ENCODE data around the gene ICE1. TPM values are rescaled to one million over a fixed set of nuclear protein-coding genes. Genes with fewer than 3 reads are reported as not detected.
"Not testable (repeated sequence)": the region's sequence is repeated elsewhere in the genome, so short reads cannot be mapped to it uniquely, and the experiment has no call there.

The ICE1 gene
- total RNA-seq, 8 experiments from 2014 or later, result 17.8 to 39.2 (median 26.0) TPM

- H3K4me3 ChIP-seq, result no peak overlapping the region
- WGBS, 10 experiments, result 33 to 100% (median 91%) methylated on average over 1 to 2 of the region's 2 CpGs; no CpG with 5 or more reads in 4 of the 10 experiments
- in situ Hi-C loops (cut with MboI; ENCODE audit: low pct_unique_long_range_greater_than_20kb in 2 of 9, low sequenced_read_pairs in 9 of 9, unreplicated experiment in 9 of 9), result loop anchor here in 1 of 9 experiments (25.0 kb wide), 1 partner anchor 379 kb away; no protein-coding TSS in a partner anchor
- no peak overlapping the region for H3K27ac ChIP-seq
- H3K4me1 ChIP-seq (replicated peaks in 1 of 2), result no peaks in the 10 kb centered on the region
- no peak for ATAC-seq (replicated peaks in 6 of 8)
These were observed 85.9 kb downstream of the ICE1 start for GRCh38 chr5:5508391-5508790.

GRCh38 chr5:5511904-5512416, 89.5 kb downstream of the ICE1 start:
- WGBS, 10 experiments, result 20 to 100% (median 68%) methylated on average over 1 to 10 of the region's 11 CpGs; no CpG with 5 or more reads in 2 of the 10 experiments
- in situ Hi-C loops (cut with MboI; ENCODE audit: low pct_unique_long_range_greater_than_20kb in 2 of 9, low sequenced_read_pairs in 9 of 9, unreplicated experiment in 9 of 9), result loop anchor here in 1 of 9 experiments (25.0 kb wide), 1 partner anchor 375 kb away; no protein-coding TSS in a partner anchor
- H3K4me1 ChIP-seq (replicated peaks in 1 of 2), result no peaks in the 10 kb centered on the region
- H3K27ac ChIP-seq, result no peak overlapping the region
- no peak overlapping the region for H3K4me3 ChIP-seq
- no peak for ATAC-seq (replicated peaks in 6 of 8)

- in situ Hi-C loops (cut with MboI; ENCODE audit: low pct_unique_long_range_greater_than_20kb in 2 of 9, low sequenced_read_pairs in 9 of 9, unreplicated experiment in 9 of 9), result loop anchor here in 1 of 9 experiments (25.0 kb wide), 1 partner anchor 375 kb away; no protein-coding TSS in a partner anchor
- ATAC-seq (replicated peaks in 6 of 8), result no peak
- no peak overlapping the region for H3K27ac ChIP-seq
- H3K4me1 ChIP-seq (replicated peaks in 1 of 2), result no peaks in the 10 kb centered on the region
- 7 to 91% (median 82%) methylated on average over 1 to 4 of the region's 4 CpGs for WGBS, 10 experiments
- no peak overlapping the region for H3K4me3 ChIP-seq
These were observed 90.1 kb downstream of the ICE1 start for GRCh38 chr5:5512543-5512942.

GRCh38 chr5:5520622-5521021, 98.1 kb downstream of the ICE1 start:
- H3K27ac ChIP-seq; ATAC-seq (replicated peaks in 6 of 8); H3K4me1 ChIP-seq (replicated peaks in 1 of 2); H3K4me3 ChIP-seq: not testable (repeated sequence)
- in situ Hi-C loops (cut with MboI; ENCODE audit: low pct_unique_long_range_greater_than_20kb in 2 of 9, low sequenced_read_pairs in 9 of 9, unreplicated experiment in 9 of 9), result loop anchor here in 1 of 9 experiments (25.0 kb wide), 1 partner anchor 367 kb away; no protein-coding TSS in a partner anchor
- WGBS, 10 experiments, result 0% methylated on average over 1 of the region's 4 CpGs; no CpG with 5 or more reads in 9 of the 10 experiments

GRCh38 chr5:5521029-5521428, 98.6 kb downstream of the ICE1 start:
- 6 to 86% (median 66%) methylated on average over 1 to 5 of the region's 8 CpGs; no CpG with 5 or more reads in 1 of the 10 experiments for WGBS, 10 experiments
- no peak for ATAC-seq (replicated peaks in 6 of 8)
- in situ Hi-C loops (cut with MboI; ENCODE audit: low pct_unique_long_range_greater_than_20kb in 2 of 9, low sequenced_read_pairs in 9 of 9, unreplicated experiment in 9 of 9), result loop anchor here in 1 of 9 experiments (25.0 kb wide), 1 partner anchor 366 kb away; no protein-coding TSS in a partner anchor
- Histone ChIP-seq H3K4me3 (no peak overlapping the region), H3K4me1 (replicated peaks in 1 of 2) (no peaks in the 10 kb centered on the region), H3K27ac (no peak overlapping the region)

- no peak for ATAC-seq (replicated peaks in 6 of 8)
- Histone ChIP-seq H3K4me1 (replicated peaks in 1 of 2) (no peaks in the 10 kb centered on the region), H3K27ac (no peak overlapping the region), H3K4me3 (no peak overlapping the region)
- in situ Hi-C loops (cut with MboI; ENCODE audit: low pct_unique_long_range_greater_than_20kb in 2 of 9, low sequenced_read_pairs in 9 of 9, unreplicated experiment in 9 of 9), result loop anchor here in 1 of 9 experiments (25.0 kb wide), 1 partner anchor 366 kb away; no protein-coding TSS in a partner anchor
- 0 to 92% (median 46%) methylated on average over 1 to 2 of the region's 2 CpGs; no CpG with 5 or more reads in 2 of the 10 experiments for WGBS, 10 experiments
These were observed 99.0 kb downstream of the ICE1 start for GRCh38 chr5:5521478-5521877.

GRCh38 chr5:5522336-5522735, 99.9 kb downstream of the ICE1 start:
- Histone ChIP-seq H3K4me1 (replicated peaks in 1 of 2) (no peaks in the 10 kb centered on the region), H3K4me3 (no peak overlapping the region), H3K27ac (no peak overlapping the region)
- 14 to 100% (median 53%) methylated on average over 1 to 2 of the region's 2 CpGs; no CpG with 5 or more reads in 2 of the 10 experiments for WGBS, 10 experiments
- in situ Hi-C loops (cut with MboI; ENCODE audit: low pct_unique_long_range_greater_than_20kb in 2 of 9, low sequenced_read_pairs in 9 of 9, unreplicated experiment in 9 of 9), result loop anchor here in 1 of 9 experiments (25.0 kb wide), 1 partner anchor 365 kb away; no protein-coding TSS in a partner anchor
- no peak for ATAC-seq (replicated peaks in 6 of 8)

- Histone ChIP-seq H3K4me1 (replicated peaks in 1 of 2) (no peaks in the 10 kb centered on the region), H3K4me3 (no peak overlapping the region), H3K27ac (no peak overlapping the region)
- no peak for ATAC-seq (replicated peaks in 6 of 8)
- in situ Hi-C loops (cut with MboI; ENCODE audit: low pct_unique_long_range_greater_than_20kb in 2 of 9, low sequenced_read_pairs in 9 of 9, unreplicated experiment in 9 of 9), result loop anchor here in 1 of 9 experiments (25.0 kb wide), 1 partner anchor 364 kb away; no protein-coding TSS in a partner anchor
- WGBS, 10 experiments, result 46 to 100% (median 90%) methylated on average over 3 to 6 of the region's 6 CpGs; no CpG with 5 or more reads in 1 of the 10 experiments
These were observed 100.6 kb downstream of the ICE1 start for GRCh38 chr5:5523066-5523505.

GRCh38 chr5:5524327-5524726, 101.8 kb downstream of the ICE1 start:
- no peak for ATAC-seq (replicated peaks in 6 of 8)
- Histone ChIP-seq H3K4me3 (no peak overlapping the region), H3K27ac (no peak overlapping the region), H3K4me1 (replicated peaks in 1 of 2) (no peaks in the 10 kb centered on the region)
- WGBS, 10 experiments, result 17 to 70% (median 27%) methylated on average over 1 to 3 of the region's 3 CpGs; no CpG with 5 or more reads in 7 of the 10 experiments
- in situ Hi-C loops (cut with MboI; ENCODE audit: low pct_unique_long_range_greater_than_20kb in 2 of 9, low sequenced_read_pairs in 9 of 9, unreplicated experiment in 9 of 9), result loop anchor here in 1 of 9 experiments (25.0 kb wide), 1 partner anchor 363 kb away; no protein-coding TSS in a partner anchor

GRCh38 chr5:5531371-5531770, 108.9 kb downstream of the ICE1 start:
- in situ Hi-C loops (cut with MboI; ENCODE audit: low pct_unique_long_range_greater_than_20kb in 2 of 9, low sequenced_read_pairs in 9 of 9, unreplicated experiment in 9 of 9), result no loop called here
- 0 to 64% (median 26%) methylated on average over 2 to 5 of the region's 5 CpGs; no CpG with 5 or more reads in 4 of the 10 experiments for WGBS, 10 experiments
- Histone ChIP-seq H3K27ac (peak overlapping the region; percentile 39 to 48), H3K4me1 (replicated peaks in 1 of 2) (peaks cover 2 to 12% of the 10 kb centered on the region in 2 donors), H3K4me3 (no peak overlapping the region)
- ATAC-seq (replicated peaks in 6 of 8), result peak in 1 of 8 experiments; percentile 17

GRCh38 chr5:5532306-5533076, 110.0 kb downstream of the ICE1 start:
- 3 to 100% (median 83%) methylated on average over 1 to 12 of the region's 13 CpGs; no CpG with 5 or more reads in 1 of the 10 experiments for WGBS, 10 experiments
- Histone ChIP-seq H3K27ac (no peak overlapping the region), H3K4me1 (replicated peaks in 1 of 2) (peaks cover 2 to 14% of the 10 kb centered on the region in 2 donors), H3K4me3 (no peak overlapping the region)
- in situ Hi-C loops (cut with MboI; ENCODE audit: low pct_unique_long_range_greater_than_20kb in 2 of 9, low sequenced_read_pairs in 9 of 9, unreplicated experiment in 9 of 9), result no loop called here
- ATAC-seq (replicated peaks in 6 of 8), result no peak

- WGBS, 10 experiments, result 84 to 100% (median 100%) methylated on average over 1 to 5 of the region's 9 CpGs; no CpG with 5 or more reads in 7 of the 10 experiments
- no peak overlapping the region for H3K4me3 ChIP-seq
- no peak overlapping the region for H3K27ac ChIP-seq
- ATAC-seq (replicated peaks in 6 of 8), result no peak
- in situ Hi-C loops (cut with MboI; ENCODE audit: low pct_unique_long_range_greater_than_20kb in 2 of 9, low sequenced_read_pairs in 9 of 9, unreplicated experiment in 9 of 9), result no loop called here
- H3K4me1 ChIP-seq (replicated peaks in 1 of 2), result peaks cover 2 to 15% of the 10 kb centered on the region in 2 donors
These were observed 111.5 kb downstream of the ICE1 start for GRCh38 chr5:5533927-5534326.

GRCh38 chr5:5534333-5534732, 111.9 kb downstream of the ICE1 start:
- peaks cover 2 to 15% of the 10 kb centered on the region in 2 donors for H3K4me1 ChIP-seq (replicated peaks in 1 of 2)
- in situ Hi-C loops (cut with MboI; ENCODE audit: low pct_unique_long_range_greater_than_20kb in 2 of 9, low sequenced_read_pairs in 9 of 9, unreplicated experiment in 9 of 9), result no loop called here
- H3K27ac ChIP-seq, result no peak overlapping the region
- ATAC-seq (replicated peaks in 6 of 8), result no peak
- 11 to 100% (median 54%) methylated on average over 1 to 2 of the region's 4 CpGs; no CpG with 5 or more reads in 6 of the 10 experiments for WGBS, 10 experiments
- H3K4me3 ChIP-seq, result no peak overlapping the region
